ENCODE results near the gene RAB36. TPM values are rescaled to one million over a fixed set of nuclear protein-coding genes. Genes with fewer than 3 reads are reported as not detected.

RAB36 gene
- total RNA-seq, 1 experiment from 2014 or later, result 1.4 TPM

GRCh38 chr22:23099531-23099804 is 45.8 kb upstream of the RAB36 start:
- no CpG with 5 or more reads among the region's 6 CpGs for WGBS (ENCODE audit: extremely low coverage, insufficient read length, low lambda C conversion rate)
- no peak for DNase-seq
- Histone ChIP-seq H3K14ac (ENCODE audit: insufficient read depth, low read length) (no peak overlapping the region), H4K5ac (ENCODE audit: insufficient read length, low read depth, low read length) (no peak overlapping the region), H3K56ac (ENCODE audit: insufficient read length, low read depth, low read length) (no peak overlapping the region), H2AFZ (ENCODE audit: low read length) (no peak overlapping the region), H3K9ac (ENCODE audit: extremely low read depth, insufficient read length, low read length) (no peak overlapping the region), H3K4me2 (ENCODE audit: insufficient read depth, insufficient read length, low read length) (no peak overlapping the region), H3T11ph (ENCODE audit: low read length) (no peak overlapping the region), H4K8ac (replicated peaks; ENCODE audit: insufficient read length, low read depth, low read length) (no peak overlapping the region), H2BK12ac (ENCODE audit: insufficient read length, low read depth, low read length) (no peak overlapping the region), H2BK5ac (ENCODE audit: insufficient read length, low read length) (no peak overlapping the region), H3K23me2 (ENCODE audit: insufficient read length, low read depth, low read length, poor library complexity, severe bottlenecking) (no peaks in the 10 kb centered on the region), H4K20me1 (ENCODE audit: control insufficient read depth, insufficient read depth, insufficient read length) (no peaks in the 10 kb centered on the region), H3K79me1 (ENCODE audit: insufficient read depth, low read depth, low read length, poor library complexity, severe bottlenecking) (no peaks in the 10 kb centered on the region), H3K23ac (ENCODE audit: insufficient read length, low read depth, low read length) (no peak overlapping the region), H3K79me2 (ENCODE audit: insufficient read depth, low read length) (no peaks in the 10 kb centered on the region), H4K91ac (ENCODE audit: insufficient read length, low read depth, low read length) (no peak overlapping the region), H3K18ac (ENCODE audit: insufficient read length, low read depth, low read length) (no peak overlapping the region), H2BK20ac (ENCODE audit: low read depth, low read length, poor library complexity, severe bottlenecking) (no peak overlapping the region), H3K27ac (ENCODE audit: insufficient read length, low read depth, low read length) (no peak overlapping the region), H2BK15ac (ENCODE audit: low read depth, low read length) (no peak overlapping the region), H2AK5ac (ENCODE audit: insufficient read length, low read length) (no peak overlapping the region), H3K9me3 (ENCODE audit: control insufficient read depth, low read depth, low read length) (no peaks in the 10 kb centered on the region), H3K4me1 (ENCODE audit: insufficient read depth, low read length) (no peaks in the 10 kb centered on the region), H2BK120ac (ENCODE audit: low read depth, low read length, poor library complexity, severe bottlenecking) (no peak overlapping the region), H3K27me3 (ENCODE audit: insufficient read depth, low read length) (no peaks in the 10 kb centered on the region), H3K4ac (ENCODE audit: low read depth, low read length) (no peak overlapping the region)
- Mint-ChIP-seq H3K9me3 (no peaks in the 10 kb centered on the region), H3K36me3 (ENCODE audit: insufficient read depth in 1 of 3, low read depth in 3 of 3) (peaks cover 0 to 13% (median 4%) of the 10 kb centered on the region in 3 experiments; a peak in 3 of 7 replicates), H3K27ac (no peak overlapping the region), H3K27me3 (ENCODE audit: low read depth) (peaks cover 10% of the 10 kb centered on the region), H3K4me1 (peaks cover 0 to 9% of the 10 kb centered on the region in 2 experiments; a peak in 2 of 4 replicates), H3K4me3 (no peak overlapping the region)
- TF ChIP-seq, protein P1, sequence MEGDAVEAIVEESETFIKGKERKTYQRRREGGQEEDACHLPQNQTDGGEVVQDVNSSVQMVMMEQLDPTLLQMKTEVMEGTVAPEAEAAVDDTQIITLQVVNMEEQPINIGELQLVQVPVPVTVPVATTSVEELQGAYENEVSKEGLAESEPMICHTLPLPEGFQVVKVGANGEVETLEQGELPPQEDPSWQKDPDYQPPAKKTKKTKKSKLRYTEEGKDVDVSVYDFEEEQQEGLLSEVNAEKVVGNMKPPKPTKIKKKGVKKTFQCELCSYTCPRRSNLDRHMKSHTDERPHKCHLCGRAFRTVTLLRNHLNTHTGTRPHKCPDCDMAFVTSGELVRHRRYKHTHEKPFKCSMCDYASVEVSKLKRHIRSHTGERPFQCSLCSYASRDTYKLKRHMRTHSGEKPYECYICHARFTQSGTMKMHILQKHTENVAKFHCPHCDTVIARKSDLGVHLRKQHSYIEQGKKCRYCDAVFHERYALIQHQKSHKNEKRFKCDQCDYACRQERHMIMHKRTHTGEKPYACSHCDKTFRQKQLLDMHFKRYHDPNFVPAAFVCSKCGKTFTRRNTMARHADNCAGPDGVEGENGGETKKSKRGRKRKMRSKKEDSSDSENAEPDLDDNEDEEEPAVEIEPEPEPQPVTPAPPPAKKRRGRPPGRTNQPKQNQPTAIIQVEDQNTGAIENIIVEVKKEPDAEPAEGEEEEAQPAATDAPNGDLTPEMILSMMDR (conservative IDR thresholded peaks at IDR 0.05), result no peak
